HG03060 (cell line): ENCODE data around the gene GDAP2.

ENCODE experiments used
- ATAC-seq: cut with Tn5 transposase; IDR thresholded peaks from one replicate; pipeline ENCODE4 v1.9.1; 2021; ENCODE audit warnings: low read depth, moderate number of reproducible peaks; ENCODE audit not compliant: unreplicated experiment

Gene GDAP2

GRCh38 chr1:117843791-117844190 is 85.6 kb downstream of the GDAP2 start:
- ATAC-seq = no peak

DNA sequence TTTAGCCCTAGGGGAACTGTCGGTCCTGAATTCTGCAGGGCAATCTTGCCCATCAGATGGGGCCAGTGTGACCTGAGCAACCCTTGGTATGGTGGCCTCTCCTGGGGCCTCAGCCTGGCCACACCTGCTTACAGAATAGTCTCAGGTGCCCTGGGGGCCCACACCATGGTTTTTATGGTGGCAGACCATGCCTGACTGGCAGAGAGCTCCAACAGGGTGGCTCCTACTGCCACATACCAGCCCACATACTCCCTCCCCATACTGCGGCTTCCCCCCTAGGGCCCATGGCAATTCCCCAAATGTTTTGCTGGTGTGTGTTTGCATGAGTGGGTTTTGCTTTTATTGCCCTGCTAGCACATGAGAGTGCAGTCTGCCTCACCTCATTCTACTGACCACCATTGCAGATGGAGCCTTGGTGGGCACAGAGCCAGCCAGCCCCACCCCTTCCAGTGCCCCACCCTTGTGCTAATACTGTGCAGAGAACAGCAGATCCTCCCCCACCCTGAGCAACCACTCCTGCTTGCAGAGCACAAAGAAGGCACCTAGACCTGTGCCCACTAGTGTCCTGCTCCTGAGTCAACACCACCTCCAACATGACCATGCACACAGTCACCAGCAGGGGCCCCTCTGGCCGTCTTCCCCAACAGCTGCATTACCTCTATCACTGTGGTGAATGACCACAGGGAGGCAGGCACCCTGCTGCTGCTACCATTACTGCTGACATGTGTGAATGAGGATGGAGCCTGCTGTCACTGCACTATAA is 86.8 kb downstream of the GDAP2 start:
- no peak for ATAC-seq

- ATAC-seq = no peak
These were observed 88.2 kb downstream of the GDAP2 start for GRCh38 chr1:117841117-117841650.

DNA sequence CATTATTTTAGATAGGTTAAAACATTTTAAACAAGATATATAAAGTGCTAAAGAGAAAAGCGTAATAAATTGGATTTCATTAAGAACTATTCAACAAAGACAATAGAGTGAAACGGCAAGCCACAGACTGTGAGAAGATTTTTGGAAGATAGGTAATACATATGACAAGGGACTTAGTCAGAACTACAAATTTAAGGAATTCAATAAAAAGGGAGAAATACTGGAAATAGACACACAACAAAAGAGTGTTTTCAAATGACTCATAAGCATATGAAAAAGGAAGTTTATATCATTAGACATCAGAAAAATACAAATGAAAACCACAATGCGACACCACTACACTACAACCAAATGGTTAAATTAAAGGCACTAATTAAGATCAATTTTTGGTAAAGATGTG is 90.5 kb downstream of the GDAP2 start:
- no peak for ATAC-seq

DNA sequence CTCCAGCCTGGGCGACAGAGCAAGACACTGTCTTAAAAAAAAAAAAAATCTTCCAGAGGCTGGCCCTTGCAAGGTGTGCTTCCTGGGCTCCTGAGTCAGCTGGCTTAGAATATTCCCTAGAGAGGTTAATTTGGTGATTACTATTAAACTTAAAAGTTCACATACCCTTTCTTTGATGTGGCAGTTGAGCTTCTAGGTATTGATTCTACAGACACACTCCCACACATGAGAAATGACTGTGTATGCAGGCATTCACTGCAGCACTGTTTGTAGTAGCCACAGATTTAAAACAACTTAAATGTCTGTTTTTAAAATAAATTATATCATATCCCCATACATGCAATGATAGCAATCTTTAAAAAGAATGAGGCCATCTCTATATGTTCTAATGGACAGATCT is 93.4 kb downstream of the GDAP2 start:
- ATAC-seq = no peak

- ATAC-seq = no peak
These were observed 95.0 kb downstream of the GDAP2 start for GRCh38 chr1:117834416-117834815.

GRCh38 chr1:117832453-117832852 is 97.0 kb downstream of the GDAP2 start:
- ATAC-seq = no peak

- no peak for ATAC-seq
These were observed 99.2 kb downstream of the GDAP2 start for GRCh38 chr1:117830222-117830621.

- ATAC-seq = no peak
These were observed 101.2 kb downstream of the GDAP2 start for GRCh38 chr1:117828201-117828600.

GRCh38 chr1:117826540-117827078 is 102.8 kb downstream of the GDAP2 start:
- ATAC-seq = no peak

DNA sequence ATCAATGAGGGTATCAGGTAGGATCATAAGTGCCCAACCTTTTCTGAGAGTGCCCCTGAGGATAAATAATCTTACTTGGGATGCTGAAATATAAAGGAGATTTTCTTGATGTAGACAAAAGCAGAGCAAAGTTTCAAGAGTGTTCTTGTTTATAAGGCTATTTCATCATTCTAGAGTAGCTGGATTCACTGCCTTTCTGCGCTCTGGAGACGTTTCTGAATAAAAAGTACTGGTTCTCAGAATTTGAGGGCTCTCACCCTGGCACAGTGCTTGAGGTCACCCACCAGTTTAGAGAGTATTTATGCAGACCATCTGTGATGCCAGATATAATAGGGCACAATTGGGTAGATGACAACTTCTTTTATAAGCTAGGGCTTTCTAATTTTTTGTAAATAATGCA is 103.3 kb downstream of the GDAP2 start:
- no peak for ATAC-seq

DNA sequence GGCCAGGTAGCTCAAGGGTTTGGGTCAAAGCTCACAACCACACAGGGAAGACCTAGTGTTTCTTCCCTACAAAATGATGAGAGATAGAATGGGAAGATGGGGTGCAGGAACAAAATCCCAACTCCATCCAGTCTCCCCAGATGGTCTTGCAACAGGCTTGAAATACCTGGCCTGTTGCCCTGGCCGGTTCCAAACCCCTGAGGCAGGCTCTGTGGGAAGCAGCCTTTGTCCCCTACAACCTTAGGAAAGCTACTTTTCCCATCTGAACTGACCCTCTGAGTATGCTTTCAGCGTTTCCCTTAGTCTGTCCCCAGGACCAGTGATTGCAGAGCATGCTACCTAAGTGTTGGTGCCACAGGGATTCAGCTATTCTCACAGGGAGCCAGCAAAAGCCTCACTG is 104.0 kb downstream of the GDAP2 start:
- ATAC-seq = no peak

DNA sequence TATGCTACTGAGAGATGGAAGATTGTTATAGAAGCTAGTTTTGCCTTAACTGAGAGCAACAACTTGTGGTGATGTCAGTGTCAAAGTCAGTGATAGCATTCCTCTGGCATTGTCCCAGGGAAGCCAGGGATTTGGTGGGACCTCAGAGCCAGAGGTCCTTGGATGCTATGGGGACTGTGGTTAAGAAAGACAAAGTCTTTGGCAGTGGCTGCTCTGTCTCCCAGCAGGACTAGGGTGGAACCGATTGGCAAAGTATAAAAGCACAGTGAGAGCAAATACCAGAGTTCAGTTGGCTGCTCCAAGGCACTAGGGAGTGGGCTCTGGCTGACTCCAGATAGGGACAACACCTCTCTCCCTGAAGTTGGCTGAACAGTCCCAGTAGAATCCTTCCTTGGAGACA is 104.8 kb downstream of the GDAP2 start:
- ATAC-seq = no peak

- no peak for ATAC-seq
These were observed 107.5 kb downstream of the GDAP2 start for GRCh38 chr1:117821774-117822482.

- no peak for ATAC-seq
These were observed 108.1 kb downstream of the GDAP2 start for GRCh38 chr1:117821382-117821755.

DNA sequence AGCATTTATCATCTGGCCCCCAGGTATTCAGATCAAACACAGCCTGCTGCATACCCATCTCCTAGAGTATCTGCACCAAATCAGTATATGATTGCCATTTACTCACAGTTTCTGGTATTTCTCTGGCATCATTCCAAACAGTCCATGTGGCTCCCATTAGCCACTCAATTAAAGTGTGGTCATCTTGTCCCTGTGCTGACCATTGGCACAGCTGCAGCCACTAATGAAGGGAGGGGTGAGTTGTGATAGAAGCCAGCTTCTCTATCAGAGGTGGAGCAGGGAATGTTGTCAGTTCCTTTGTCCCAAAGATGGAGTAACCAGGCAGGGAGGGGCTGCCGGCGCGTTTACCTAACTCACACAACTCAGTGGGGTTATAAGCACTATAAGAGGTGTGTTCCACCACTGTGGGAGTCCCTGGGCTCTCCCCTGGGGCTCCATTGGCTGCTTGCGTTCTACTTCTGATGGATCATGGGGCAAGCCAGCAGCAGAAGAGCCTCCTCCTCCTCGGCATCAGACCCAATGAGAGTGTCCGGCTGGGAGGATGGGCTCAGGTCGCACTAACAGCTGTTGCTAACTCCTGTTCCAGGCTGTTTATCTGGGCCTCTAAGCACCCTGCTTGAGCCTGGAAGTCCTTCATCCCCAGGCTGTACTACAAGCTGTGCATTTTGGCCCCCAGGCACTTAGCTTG is 108.6 kb downstream of the GDAP2 start:
- ATAC-seq = no peak

DNA sequence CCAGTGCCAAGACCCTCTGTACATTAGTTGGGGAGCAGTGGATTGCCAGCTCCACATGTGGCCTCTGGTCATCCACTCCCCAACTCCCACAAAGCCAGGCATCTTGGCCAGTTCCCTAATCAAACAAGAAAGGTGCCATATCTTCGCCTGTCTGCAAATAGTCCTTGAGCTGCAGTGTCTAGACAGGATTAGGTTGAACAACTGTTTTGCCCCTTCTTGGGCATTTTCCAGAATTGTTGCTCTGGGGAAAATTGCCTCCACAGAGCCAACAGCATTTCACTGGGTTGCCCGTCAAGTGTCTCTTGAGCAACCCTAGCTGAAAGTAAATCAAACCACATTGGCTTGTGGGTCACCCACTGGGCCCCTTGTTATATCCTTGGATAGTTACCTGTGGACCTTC is 109.3 kb downstream of the GDAP2 start:
- ATAC-seq = no peak

DNA sequence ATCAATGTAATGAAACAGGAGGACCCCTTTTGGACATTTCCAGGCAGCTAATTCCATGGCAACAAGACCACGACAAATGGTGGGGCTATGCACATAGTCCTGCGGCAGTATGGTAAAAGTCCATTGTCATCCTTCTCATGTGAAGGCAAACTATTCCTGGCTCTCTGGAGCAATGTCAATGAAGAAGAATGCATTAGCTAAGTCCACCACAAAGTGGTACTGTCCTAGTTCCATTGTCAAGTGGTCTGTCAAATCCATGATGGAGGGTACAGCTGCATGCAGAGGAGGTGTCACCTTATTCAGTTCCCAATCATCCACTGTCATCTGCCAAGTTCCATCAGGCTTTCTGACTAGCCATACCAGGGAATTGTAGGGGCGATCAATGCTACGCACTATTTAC is 110.1 kb downstream of the GDAP2 start:
- ATAC-seq = no peak

- no peak for ATAC-seq
These were observed 111.0 kb downstream of the GDAP2 start for GRCh38 chr1:117818456-117818855.

DNA sequence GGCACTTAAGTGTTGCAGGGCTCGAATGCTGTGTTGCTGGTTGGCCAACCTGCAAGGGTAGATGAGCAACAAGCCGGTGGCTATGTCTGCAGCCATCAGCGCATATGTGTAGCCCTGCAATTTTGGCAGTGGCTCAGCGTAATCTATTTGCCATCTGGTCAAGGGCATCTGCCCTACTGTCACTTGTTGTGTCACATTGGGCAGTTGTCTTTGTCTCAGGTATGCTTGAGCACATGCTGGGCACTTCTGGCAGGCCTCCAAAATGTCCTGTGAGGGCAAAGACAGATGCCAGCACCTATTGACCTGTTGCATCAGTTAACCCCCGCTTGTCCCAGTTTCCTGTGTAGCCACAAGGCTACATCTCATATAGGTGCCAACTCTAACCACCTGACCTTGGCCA is 111.8 kb downstream of the GDAP2 start:
- no peak for ATAC-seq

DNA sequence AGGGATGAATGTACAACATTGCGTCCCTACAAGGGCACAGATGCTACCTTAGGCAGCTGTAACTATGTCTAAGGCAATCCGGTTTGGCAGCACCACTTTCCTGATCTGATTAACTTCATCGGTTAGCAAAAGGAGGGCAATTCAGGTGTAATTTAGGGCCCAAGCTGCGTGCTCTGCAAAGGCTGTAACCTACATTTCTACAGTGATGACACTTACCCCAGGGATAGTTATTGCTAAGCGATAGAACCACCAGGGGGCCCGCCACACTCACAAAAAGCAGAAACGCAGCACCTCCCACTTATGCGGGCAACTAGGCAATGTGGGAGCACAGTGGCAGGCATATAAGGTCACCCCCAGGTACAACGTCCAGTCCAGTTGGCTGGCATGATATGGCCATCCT is 113.5 kb downstream of the GDAP2 start:
- no peak for ATAC-seq
